C4-2B (cell line): ENCODE measurements around the gene MYO1E.

Experiments
- ZFX ChIP-seq: fragments of 450-650 bp; IDR thresholded peaks from 2 replicates; pipeline ENCODE4 v1.6.1; 2017
- TF ChIP-seq, protein P1 (sequence below): fragments of 450-650 bp; conservative IDR thresholded peaks from 2 replicates; pipeline ENCODE4 v1.5.1; 2017; ENCODE audit warnings: mild to moderate bottlenecking

DNA sequence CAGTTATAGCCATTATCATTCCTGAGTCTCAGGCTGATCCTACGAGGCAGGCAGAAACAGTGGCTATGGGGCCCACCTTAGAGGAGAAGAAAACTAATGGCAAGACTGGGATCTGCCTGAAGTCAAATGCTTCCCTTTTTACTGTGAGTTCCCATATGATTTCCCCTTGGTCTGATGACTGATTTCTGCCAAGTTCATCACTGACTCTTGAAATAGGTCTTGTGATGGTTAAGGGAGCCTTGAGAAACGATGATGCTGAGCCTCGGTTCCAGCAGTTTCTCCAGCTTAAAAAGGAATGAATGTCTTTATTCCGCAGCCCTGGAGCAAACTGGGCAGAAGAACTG, 195.4 kb downstream of the MYO1E start:
- TF ChIP-seq, protein P1, sequence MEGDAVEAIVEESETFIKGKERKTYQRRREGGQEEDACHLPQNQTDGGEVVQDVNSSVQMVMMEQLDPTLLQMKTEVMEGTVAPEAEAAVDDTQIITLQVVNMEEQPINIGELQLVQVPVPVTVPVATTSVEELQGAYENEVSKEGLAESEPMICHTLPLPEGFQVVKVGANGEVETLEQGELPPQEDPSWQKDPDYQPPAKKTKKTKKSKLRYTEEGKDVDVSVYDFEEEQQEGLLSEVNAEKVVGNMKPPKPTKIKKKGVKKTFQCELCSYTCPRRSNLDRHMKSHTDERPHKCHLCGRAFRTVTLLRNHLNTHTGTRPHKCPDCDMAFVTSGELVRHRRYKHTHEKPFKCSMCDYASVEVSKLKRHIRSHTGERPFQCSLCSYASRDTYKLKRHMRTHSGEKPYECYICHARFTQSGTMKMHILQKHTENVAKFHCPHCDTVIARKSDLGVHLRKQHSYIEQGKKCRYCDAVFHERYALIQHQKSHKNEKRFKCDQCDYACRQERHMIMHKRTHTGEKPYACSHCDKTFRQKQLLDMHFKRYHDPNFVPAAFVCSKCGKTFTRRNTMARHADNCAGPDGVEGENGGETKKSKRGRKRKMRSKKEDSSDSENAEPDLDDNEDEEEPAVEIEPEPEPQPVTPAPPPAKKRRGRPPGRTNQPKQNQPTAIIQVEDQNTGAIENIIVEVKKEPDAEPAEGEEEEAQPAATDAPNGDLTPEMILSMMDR, result no peak
- no peak for TF ChIP-seq ZFX
